PC-3 (cell line): ENCODE results near the gene SPRED1.

Experiments used
- CTCF ChIP-seq: fragments of 300-600 bp; sonication (generic); conservative IDR thresholded peaks from 2 replicates; pipeline ENCODE4 v1.5.1; 2017; ENCODE audit warnings: antibody characterized with exemption, low read depth, mild to moderate bottlenecking, low read length
- EZH2 ChIP-seq: fragments of 300-600 bp; sonication (generic); IDR thresholded peaks from one replicate; pipeline ENCODE4 v1.6.1; 2017; ENCODE audit warnings: antibody characterized with exemption, mild to moderate bottlenecking, low read length; ENCODE audit not compliant: unreplicated experiment

GRCh38 chr15:38401701-38402100 is 149.1 kb downstream of the SPRED1 start:
- TF ChIP-seq CTCF = no peak
- no peak for TF ChIP-seq EZH2
